ENCODE measurements around the gene PEMT.

Gene PEMT

GRCh38 chr17:17549732-17550366 lies 41.7 kb downstream of the PEMT start:
- DNase-seq, result no peak

- DNase-seq, result no peak
These were observed 43.5 kb downstream of the PEMT start for GRCh38 chr17:17548044-17548443.

- DNase-seq, result no peak
These were observed 44.2 kb downstream of the PEMT start for GRCh38 chr17:17547210-17547764.

GRCh38 chr17:17546399-17547185 lies 44.9 kb downstream of the PEMT start:
- no peak for DNase-seq

GRCh38 chr17:17545984-17546383 lies 45.5 kb downstream of the PEMT start:
- DNase-seq, result no peak

- DNase-seq, result no peak
These were observed 46.3 kb downstream of the PEMT start for GRCh38 chr17:17545031-17545820.

- DNase-seq, result no peak
These were observed 48.4 kb downstream of the PEMT start for GRCh38 chr17:17542906-17543635.

GRCh38 chr17:17541640-17542001 lies 49.9 kb downstream of the PEMT start:
- no peak for DNase-seq

- no peak for DNase-seq
These were observed 50.4 kb downstream of the PEMT start for GRCh38 chr17:17540935-17541639.

GRCh38 chr17:17540278-17540906 lies 51.1 kb downstream of the PEMT start:
- DNase-seq, result no peak

GRCh38 chr17:17539591-17539990 lies 51.9 kb downstream of the PEMT start:
- peak; percentile 27 for DNase-seq

- DNase-seq, result peak; percentile 100
These were observed 52.8 kb downstream of the PEMT start for GRCh38 chr17:17538417-17539391.

GRCh38 chr17:17537311-17538099 lies 54.0 kb downstream of the PEMT start:
- DNase-seq, result no peak

GRCh38 chr17:17536702-17537101 lies 54.8 kb downstream of the PEMT start:
- DNase-seq, result no peak

GRCh38 chr17:17535957-17536356 lies 55.6 kb downstream of the PEMT start:
- no peak for DNase-seq

GRCh38 chr17:17533901-17534441 lies 57.5 kb downstream of the PEMT start:
- peak; percentile 93 for DNase-seq

GRCh38 chr17:17532991-17533390 lies 58.5 kb downstream of the PEMT start:
- DNase-seq, result no peak

- DNase-seq, result no peak
These were observed 60.4 kb downstream of the PEMT start for GRCh38 chr17:17531156-17531555.

Measured in NCI-H748 treated with DMSO at 0.1 percent for 48 hours (cell line).